COR-L47 (cell line): Measurements from ENCODE around the gene DNAJB13.

ENCODE experiments used
- DNase-seq: peaks from one replicate; lab custom pipeline; 2025; lab: John Stamatoyannopoulos, UW

DNAJB13 gene

GRCh38 chr11:74000307-74001133 lies 49.7 kb downstream of the DNAJB13 start:
- DNase-seq, result no peak

GRCh38 chr11:74001822-74002286 lies 51.0 kb downstream of the DNAJB13 start:
- DNase-seq, result no peak

GRCh38 chr11:74002832-74003231 lies 52.0 kb downstream of the DNAJB13 start:
- DNase-seq, result no peak

GRCh38 chr11:74004046-74004695 lies 53.3 kb downstream of the DNAJB13 start:
- no peak for DNase-seq

GRCh38 chr11:74004759-74005615 lies 54.2 kb downstream of the DNAJB13 start:
- no peak for DNase-seq

GRCh38 chr11:74005721-74006517 lies 55.1 kb downstream of the DNAJB13 start:
- no peak for DNase-seq

GRCh38 chr11:74006743-74007304 lies 56.0 kb downstream of the DNAJB13 start:
- no peak for DNase-seq

GRCh38 chr11:74007691-74008372 lies 57.0 kb downstream of the DNAJB13 start:
- no peak for DNase-seq

GRCh38 chr11:74008373-74009229 lies 57.8 kb downstream of the DNAJB13 start, which contains the start of gene UCP3:
UCP3 (minus strand) TSS chr11:74009085; CDS start chr11:74007042, 2,043 bp downstream.
- no peak for DNase-seq

- DNase-seq, result no peak
Measured at GRCh38 chr11:74009230-74009547, 58.4 kb downstream of the DNAJB13 start.

- DNase-seq, result no peak
Measured at GRCh38 chr11:74009675-74010305, 59.0 kb downstream of the DNAJB13 start.

- no peak for DNase-seq
Measured at GRCh38 chr11:74010306-74011300, 59.8 kb downstream of the DNAJB13 start.

GRCh38 chr11:74011360-74012073 lies 60.7 kb downstream of the DNAJB13 start:
- DNase-seq, result no peak

- DNase-seq, result no peak
Measured at GRCh38 chr11:74012074-74012809, 61.4 kb downstream of the DNAJB13 start.

GRCh38 chr11:74013141-74013540 lies 62.3 kb downstream of the DNAJB13 start:
- no peak for DNase-seq

- DNase-seq, result no peak
Measured at GRCh38 chr11:74014880-74015279, 64.1 kb downstream of the DNAJB13 start.
